IMR-90 (cell line): ENCODE data around the gene LRFN4. TPM values are rescaled to one million over a fixed set of nuclear protein-coding genes. Genes with fewer than 3 reads are reported as not detected.
A peak's percentile ranks its signal among the peaks of the same experiment; 100 is the strongest.

ENCODE experiments used
- ATAC-seq: fragments of 200-7000 bp; cut with Tn5 transposase; 2 replicates; pipeline ENCODE4 v1.9.1; 2020; ENCODE audit warnings: low read depth, mild to moderate bottlenecking, moderate library complexity
- BruUV-seq: library from RNA; stranded (reverse); fragments of 400-500 nt; replicated peaks from 2 replicates; lab custom pipeline; 2021; lab: Mats Ljungman, UMichigan
- CTCF ChIA-PET: fragments of 300-600 bp; formaldehyde crosslinking; extraction: SDS; loops from one replicate; lab custom pipeline; 2021; ENCODE audit warnings: antibody characterized with exemption; lab: Yijun Ruan, JAX
- POLR2A ChIA-PET: fragments of 300-600 bp; sonication (Branson Sonifier 250); formaldehyde crosslinking; loops from one replicate; lab custom pipeline; 2022; ENCODE audit warnings: antibody characterized with exemption; ENCODE audit not compliant: unreplicated experiment; lab: Charles Lee
- DNase-seq: peaks from one replicate; pipeline ENCODE4 v3.0.0; 2013
- H2AFZ ChIP-seq: replicated peaks from 2 replicates; pipeline ENCODE3; 2013; ENCODE audit warnings: low read length, mild to moderate bottlenecking; ENCODE audit not compliant: poor library complexity
- H2AK5ac ChIP-seq: 2 replicates; pipeline ENCODE4 v1.6.1; 2013; ENCODE audit warnings: low read depth, low read length, inconsistent platforms
- H2AK9ac ChIP-seq: replicated peaks from 2 replicates; pipeline ENCODE3; 2013; ENCODE audit warnings: mild to moderate bottlenecking, low read depth, low read length, moderate library complexity; ENCODE audit not compliant: poor library complexity
- H2BK120ac ChIP-seq: 2 replicates; pipeline ENCODE4 v1.6.1; 2013; ENCODE audit warnings: low read depth, low read length, inconsistent platforms
- H2BK15ac ChIP-seq: 3 replicates; pipeline ENCODE4 v1.6.1; 2013; ENCODE audit warnings: low read depth, low read length, inconsistent platforms
- H2BK20ac ChIP-seq: 2 replicates; pipeline ENCODE4 v1.6.1; 2013; ENCODE audit warnings: low read depth, mild to moderate bottlenecking, inconsistent platforms, low read length, moderate library complexity
- H2BK5ac ChIP-seq: 2 replicates; pipeline ENCODE4 v1.6.1; 2013; ENCODE audit warnings: mild to moderate bottlenecking, low read depth, low read length, inconsistent platforms; ENCODE audit not compliant: poor library complexity, severe bottlenecking
- H3K14ac ChIP-seq: replicated peaks from 2 replicates; pipeline ENCODE4 v1.6.1; 2013; ENCODE audit warnings: low read depth, low read length, inconsistent platforms
- H3K18ac ChIP-seq: 2 replicates; pipeline ENCODE4 v1.6.1; 2013; ENCODE audit warnings: low read depth, low read length, control low read depth
- H3K23ac ChIP-seq: 2 replicates; pipeline ENCODE4 v1.6.1; 2013; ENCODE audit warnings: low read depth, low read length, inconsistent platforms
- H3K27ac ChIP-seq: 2 replicates; pipeline ENCODE4 v1.5.1; 2013; ENCODE audit warnings: mild to moderate bottlenecking, control low read depth, low read length; ENCODE audit not compliant: insufficient read depth
- H3K27me3 ChIP-seq: 2 replicates; pipeline ENCODE4 v1.6.1; 2013; ENCODE audit warnings: low read length; ENCODE audit not compliant: control insufficient read depth, insufficient read depth
- H3K36me3 ChIP-seq: 2 replicates; pipeline ENCODE4 v1.6.1; 2013; ENCODE audit warnings: low read length, mixed read lengths; ENCODE audit not compliant: control insufficient read depth, insufficient read depth
- H3K4ac ChIP-seq: 2 replicates; pipeline ENCODE4 v1.6.1; 2013; ENCODE audit warnings: low read depth, low read length, inconsistent platforms
- H3K4me1 ChIP-seq: 2 replicates; pipeline ENCODE4 v1.6.1; 2013; ENCODE audit warnings: low read length, mixed read lengths; ENCODE audit not compliant: control insufficient read depth, insufficient read depth
- H3K4me2 ChIP-seq: 2 replicates; pipeline ENCODE4 v1.6.1; 2013; ENCODE audit warnings: low read depth, mild to moderate bottlenecking, control low read depth, low read length, moderate library complexity
- H3K4me3 ChIP-seq: 2 replicates; pipeline ENCODE4 v1.5.1; 2013; ENCODE audit warnings: low read depth, mild to moderate bottlenecking, control low read depth, low read length, moderate library complexity; ENCODE audit not compliant: insufficient read depth
- H3K56ac ChIP-seq: 2 replicates; pipeline ENCODE4 v1.6.1; 2013; ENCODE audit warnings: low read length, inconsistent platforms; ENCODE audit not compliant: insufficient read depth; ENCODE audit errors: extremely low read depth
- H3K79me1 ChIP-seq, 2 experiments: 2 replicates each; pipeline ENCODE4 v1.6.1; 2013; ENCODE audit warnings: low read length in 2 of 2, inconsistent platforms in 1 of 2, low read depth in 1 of 2
- H3K9ac ChIP-seq: 2 replicates; pipeline ENCODE4 v1.6.1; 2013; ENCODE audit warnings: low read depth, low read length, control low read depth
- H3K9me1 ChIP-seq: 2 replicates; pipeline ENCODE4 v1.6.1; 2013; ENCODE audit warnings: low read length, inconsistent platforms; ENCODE audit not compliant: insufficient read depth
- H3K9me3 ChIP-seq: 2 replicates; pipeline ENCODE4 v1.6.1; 2013; ENCODE audit warnings: low read length; ENCODE audit not compliant: control insufficient read depth, insufficient read depth
- H4K20me1 ChIP-seq: 2 replicates; pipeline ENCODE4 v1.6.1; 2013; ENCODE audit warnings: low read length, inconsistent platforms; ENCODE audit not compliant: insufficient read depth
- H4K5ac ChIP-seq: 2 replicates; pipeline ENCODE4 v1.6.1; 2013; ENCODE audit warnings: mild to moderate bottlenecking, low read depth, low read length, control low read depth
- H4K8ac ChIP-seq, 2 experiments: 2 replicates each; pipeline ENCODE4 v1.6.1; 2013; ENCODE audit warnings: low read depth in 2 of 2, low read length in 2 of 2, control low read depth in 1 of 2, inconsistent platforms in 1 of 2
- H4K91ac ChIP-seq: 2 replicates; pipeline ENCODE4 v1.6.1; 2013; ENCODE audit warnings: low read depth, low read length, inconsistent platforms; ENCODE audit not compliant: insufficient read depth
- ELK1 ChIP-seq: fragments of 150-350 bp; IDR thresholded peaks from 2 replicates; pipeline ENCODE4 v1.6.1; 2016; ENCODE audit warnings: low read depth, mild to moderate bottlenecking, low read length, moderate library complexity, borderline replicate concordance
- MAFK ChIP-seq: IDR thresholded peaks from 2 replicates; pipeline ENCODE4 v1.6.1; 2012; ENCODE audit warnings: low read depth, low read length, improper control_type of control experiment
- MAZ ChIP-seq: IDR thresholded peaks from 2 replicates; pipeline ENCODE4 v1.6.1; 2012; ENCODE audit warnings: low read depth, mild to moderate bottlenecking, low read length, improper control_type of control experiment, moderate library complexity, borderline replicate concordance
- NFE2L2 ChIP-seq: fragments of 150-350 bp; IDR thresholded peaks from 2 replicates; pipeline ENCODE4 v1.6.1; 2016; ENCODE audit warnings: low read depth, mild to moderate bottlenecking, low read length
- POLR2A ChIP-seq: IDR thresholded peaks from 2 replicates; pipeline ENCODE4 v1.6.1; 2012; ENCODE audit warnings: mild to moderate bottlenecking, low read depth, low read length
- RAD21 ChIP-seq: IDR thresholded peaks from 2 replicates; pipeline ENCODE4 v1.6.1; 2012; ENCODE audit warnings: low read length, improper control_type of control experiment
- RFX5 ChIP-seq: IDR thresholded peaks from 2 replicates; pipeline ENCODE4 v1.8.0; 2012; ENCODE audit warnings: low read depth, mild to moderate bottlenecking, low read length, moderate library complexity
- SMC3 ChIP-seq: fragments of 150-350 bp; IDR thresholded peaks from 2 replicates; pipeline ENCODE4 v1.6.1; 2016; ENCODE audit warnings: low read depth, mild to moderate bottlenecking, antibody characterized with exemption, low read length, moderate library complexity
- WGBS, 2 experiments: methylation state at CpG; one replicate each; pipeline versions ENCODE4 v1.1.5 to v1.1.7; 2013; ENCODE audit warnings: missing lambda C conversion rate in 2 of 2; ENCODE audit not compliant: insufficient read length in 1 of 2; ENCODE audit errors: extremely low coverage in 2 of 2; 5-methylcytosine and 5-hydroxymethylcytosine counted together
- dilution Hi-C: fragments of 300-500 bp; cut with HindIII; formaldehyde crosslinking; loops from one replicate; pipeline ENCODE4 v1.14.3; 2018; ENCODE audit warnings: low sequenced_read_pairs; ENCODE audit not compliant: unreplicated experiment
- in situ Hi-C: fragments of 300-500 bp; cut with MboI; formaldehyde crosslinking; loops from 3 replicates; pipeline ENCODE4 v1.14.3; 2019; ENCODE audit warnings: low sequenced_read_pairs, inconsistent platforms, mixed read lengths
- intact Hi-C: fragments of 100-400 bp; cut with micrococcal nuclease; formaldehyde crosslinking; loops from 2 replicates; pipeline ENCODE4 v1.10.0; 2022
- polyA plus RNA-seq, 3 experiments: library from polyadenylated mRNA; depleted of rRNA; stranded (reverse); fragments of >200 nt; gene quantifications; 2 replicates each; pipeline ENCODE4 v1.2.3, GENCODE V29; 2012; ENCODE audit warnings: low replicate concordance in 1 of 3
- total RNA-seq: library from RNA; depleted of rRNA; stranded (reverse); fragments of >200 nt; gene quantifications from 2 replicates; pipeline ENCODE4 v1.2.3, GENCODE V29; 2012

LRFN4 gene
- total and polyA plus RNA-seq, 2 of the 4 experiments (the other 2 are of a cell fraction): 6.1 to 18.9 TPM

GRCh38 chr11:66841861-66842260 lies 15.0 kb upstream of the LRFN4 start:
- H4K20me1 ChIP-seq: peaks cover 16% of the 10 kb centered on the region; the same call in 1 of the 2 replicates
- H2BK5ac ChIP-seq: no peak overlapping the region
- H3K9me3 ChIP-seq: no peaks in the 10 kb centered on the region
- peaks cover 38 to 76% of the 10 kb centered on the region in 2 experiments for H3K79me1 ChIP-seq
- peak overlapping the region; percentile 74; the same call in 1 of the 2 replicates for H3K23ac ChIP-seq
- peak overlapping the region; percentile 97; the same call in 1 of the 2 replicates for H3K4ac ChIP-seq
- peaks cover 6% of the 10 kb centered on the region for H3K4me1 ChIP-seq
- BruUV-seq: no TSS peak
- POLR2A ChIA-PET: interaction anchor here (0.7 kb wide), 1 partner anchor 9 kb away, joined by 15 read pairs; no protein-coding TSS in a partner anchor
- H3K9me1 ChIP-seq: no peaks in the 10 kb centered on the region; the same call in 1 of the 2 replicates
- H3K27ac ChIP-seq: no peak overlapping the region; the same call in 1 of the 2 replicates
- no peak overlapping the region; the same call in 1 of the 2 replicates for H4K91ac ChIP-seq
- H2BK15ac ChIP-seq: no peak overlapping the region
- WGBS, 2 experiments: 96% methylated on average over 4 of the region's 7 CpGs; no CpG with 5 or more reads in 1 of the 2 experiments
- peak overlapping the region; percentile 95; the same call in 1 of the 2 replicates for H2AK5ac ChIP-seq
- TF ChIP-seq MAZ (no peak), NFE2L2 (no peak), MAFK (no peak), RAD21 (no peak), SMC3 (no peak), ELK1 (no peak), RFX5 (no peak), POLR2A (no peak)
- CTCF ChIA-PET: interaction anchor here (1.4 kb wide), 1 partner anchor 134 kb away, joined by 3 read pairs; no protein-coding TSS in a partner anchor
- H3K14ac ChIP-seq: 0 out of 2 replicates have a peak overlapping the region, but pooled peaks have one; percentile 95
- peak overlapping the region; percentile 81 for H3K4me3 ChIP-seq
- H3K36me3 ChIP-seq: peaks cover 25% of the 10 kb centered on the region
- dilution Hi-C loops (no loop called here), in situ Hi-C loops (no loop called here), intact Hi-C loops (loop anchor here (5.0 kb wide), 2 partner anchors 130 to 190 kb away; no protein-coding TSS in a partner anchor)
- H2BK120ac ChIP-seq: no peak overlapping the region
- DNase-seq (no peak), ATAC-seq (no peak)
- no peak overlapping the region for H2AFZ ChIP-seq
- no peak overlapping the region for H3K18ac ChIP-seq
- peak overlapping the region in 1 of 2 experiments; percentile 39; a peak in 2 of 4 replicates for H4K8ac ChIP-seq
- no peak overlapping the region for H2BK20ac ChIP-seq
- H3K56ac ChIP-seq: 0 out of 2 replicates have a peak overlapping the region, but pooled peaks have one; percentile 78
- H2AK9ac ChIP-seq: no peak overlapping the region
- peak overlapping the region; percentile 96 for H3K9ac ChIP-seq
- H3K4me2 ChIP-seq: peak overlapping the region; percentile 84
- no peak overlapping the region for H4K5ac ChIP-seq
- H3K27me3 ChIP-seq: no peaks in the 10 kb centered on the region
